HEK293 (cell line): ENCODE data around the gene KRT76.

ENCODE experiments used
- CTCF ChIA-PET: fragments of 350-600 bp; formaldehyde crosslinking; extraction: SDS; loops from one replicate; lab custom pipeline; 2021; ENCODE audit warnings: antibody characterized with exemption; lab: Yijun Ruan, JAX
- POLR2A ChIA-PET: fragments of 300-600 bp; formaldehyde crosslinking; extraction: SDS; loops from one replicate; lab custom pipeline; 2020; ENCODE audit warnings: antibody characterized with exemption, inconsistent platforms; lab: Yijun Ruan, JAX
- H3K27ac ChIP-seq: fragments of 200-500 bp; sonication (Bioruptor generic); 2 replicates; pipeline ENCODE4 v1.5.1; 2014; ENCODE audit warnings: low read depth, low read length, control low read depth, inconsistent platforms; ENCODE audit errors: extremely low read depth
- H3K36me3 ChIP-seq, 2 experiments: fragments of 200-500 bp in 1 of 2; sonication (Bioruptor generic) in 1 of 2; 1 replicate in 1 of 2; 2 replicates in 1 of 2; pipeline ENCODE4 v1.5.1; 2014 to 2017; ENCODE audit warnings: inconsistent platforms in 2 of 2, low read length in 2 of 2; ENCODE audit not compliant: control insufficient read depth in 2 of 2, insufficient read depth in 1 of 2
- H3K4me1 ChIP-seq: fragments of 200-500 bp; sonication (Bioruptor generic); 2 replicates; pipeline ENCODE4 v1.5.1; 2014; ENCODE audit warnings: mild to moderate bottlenecking, low read length, inconsistent platforms; ENCODE audit not compliant: control insufficient read depth, insufficient read depth
- H3K4me3 ChIP-seq: 2 replicates; pipeline ENCODE4 v1.5.1; 2011; ENCODE audit warnings: low read depth, mild to moderate bottlenecking, control low read depth, low read length, moderate library complexity
- H3K9me3 ChIP-seq: fragments of 200-500 bp; sonication (Bioruptor generic); 2 replicates; pipeline ENCODE4 v1.5.1; 2014; ENCODE audit warnings: low read depth, low read length, inconsistent platforms; ENCODE audit not compliant: control insufficient read depth, insufficient read depth
- FEZF1 ChIP-seq: fragments of 450-650 bp; formaldehyde crosslinking; IDR thresholded peaks from 2 replicates; pipeline ENCODE4 v1.5.1; 2016; ENCODE audit warnings: missing biosample characterization, missing genetic modification characterization
- GLI2 ChIP-seq: fragments of 450-650 bp; formaldehyde crosslinking; IDR thresholded peaks from 2 replicates; pipeline ENCODE4; 2017; ENCODE audit warnings: missing biosample characterization, missing genetic modification characterization, low read depth, borderline replicate concordance
- HOXD13 ChIP-seq: sonication (generic); formaldehyde crosslinking; IDR thresholded peaks from 2 replicates; pipeline ENCODE4 v1.8.0; 2022; ENCODE audit warnings: missing genetic modification reagents, borderline replicate concordance
- IKZF3 ChIP-seq: fragments of 450-650 bp; IDR thresholded peaks from 2 replicates; pipeline ENCODE4 v1.5.0; 2018; ENCODE audit warnings: missing biosample characterization, mild to moderate bottlenecking, missing genetic modification characterization, moderate library complexity
- ZBTB10 ChIP-seq: fragments of 450-650 bp; formaldehyde crosslinking; IDR thresholded peaks from 2 replicates; pipeline ENCODE4 v1.5.1; 2016; ENCODE audit warnings: missing biosample characterization, missing genetic modification characterization
- ZIC2 ChIP-seq: fragments of 450-650 bp; formaldehyde crosslinking; IDR thresholded peaks from 2 replicates; pipeline ENCODE4 v1.5.1; 2016; ENCODE audit warnings: missing biosample characterization, missing genetic modification characterization
- ZNF114 ChIP-seq: fragments of 450-650 bp; formaldehyde crosslinking; IDR thresholded peaks from 2 replicates; pipeline ENCODE4 v1.5.0; 2017; ENCODE audit warnings: missing biosample characterization, missing genetic modification characterization
- ZNF202 ChIP-seq: fragments of 450-650 bp; formaldehyde crosslinking; IDR thresholded peaks from 2 replicates; pipeline ENCODE4 v1.5.1; 2016; ENCODE audit warnings: missing biosample characterization, missing genetic modification characterization, borderline replicate concordance
- ZNF24 ChIP-seq: fragments of 450-650 bp; formaldehyde crosslinking; IDR thresholded peaks from 2 replicates; pipeline ENCODE4 v1.5.1; 2016; ENCODE audit warnings: missing biosample characterization, missing genetic modification characterization
- ZNF248 ChIP-seq: fragments of 450-650 bp; formaldehyde crosslinking; IDR thresholded peaks from 2 replicates; pipeline ENCODE4 v1.5.1; 2017; ENCODE audit warnings: missing biosample characterization, missing genetic modification characterization
- ZNF266 ChIP-seq: fragments of 450-650 bp; formaldehyde crosslinking; IDR thresholded peaks from 2 replicates; pipeline ENCODE4 v1.5.1; 2016; ENCODE audit warnings: missing biosample characterization, missing genetic modification characterization, low read depth
- ZNF37A ChIP-seq: fragments of 450-650 bp; IDR thresholded peaks from 2 replicates; pipeline ENCODE4 v1.5.1; 2018; ENCODE audit warnings: missing biosample characterization, missing genetic modification characterization
- ZNF416 ChIP-seq: fragments of 450-650 bp; formaldehyde crosslinking; IDR thresholded peaks from 2 replicates; pipeline ENCODE4 v1.5.1; 2016; ENCODE audit warnings: missing biosample characterization, missing genetic modification characterization
- ZNF596 ChIP-seq: fragments of 450-650 bp; IDR thresholded peaks from 2 replicates; pipeline ENCODE4 v1.5.0; 2018; ENCODE audit warnings: missing biosample characterization, mild to moderate bottlenecking, missing genetic modification characterization, moderate library complexity
- ZNF664 ChIP-seq: fragments of 450-650 bp; formaldehyde crosslinking; IDR thresholded peaks from 2 replicates; pipeline ENCODE4 v1.5.1; 2016; ENCODE audit warnings: missing biosample characterization, missing genetic modification characterization
- ZNF677 ChIP-seq: fragments of 450-650 bp; IDR thresholded peaks from 2 replicates; pipeline ENCODE4 v1.5.0; 2018; ENCODE audit warnings: missing biosample characterization, mild to moderate bottlenecking, missing genetic modification characterization, moderate library complexity
- ZNF701 ChIP-seq: fragments of 450-650 bp; formaldehyde crosslinking; IDR thresholded peaks from 2 replicates; pipeline ENCODE4 v1.5.1; 2016; ENCODE audit warnings: missing biosample characterization, missing genetic modification characterization
- ZNF837 ChIP-seq: fragments of 450-650 bp; formaldehyde crosslinking; IDR thresholded peaks from 2 replicates; pipeline ENCODE4 v1.5.1; 2016; ENCODE audit warnings: missing biosample characterization, missing genetic modification characterization
- ZNF843 ChIP-seq: fragments of 450-650 bp; formaldehyde crosslinking; IDR thresholded peaks from 2 replicates; pipeline ENCODE4 v1.5.1; 2016; ENCODE audit warnings: missing biosample characterization, missing genetic modification characterization
- TF ChIP-seq, protein P1 (sequence below): fragments of 450-650 bp; formaldehyde crosslinking; IDR thresholded peaks from 2 replicates; pipeline ENCODE4 v1.5.1; 2016; ENCODE audit warnings: missing biosample characterization, missing genetic modification characterization
- TF ChIP-seq, protein P2 (sequence below): fragments of 450-650 bp; formaldehyde crosslinking; IDR thresholded peaks from 2 replicates; pipeline ENCODE4 v1.5.1; 2016; ENCODE audit warnings: missing biosample characterization, missing genetic modification characterization
- TF ChIP-seq, protein P3 (sequence below): fragments of 450-650 bp; formaldehyde crosslinking; IDR thresholded peaks from 2 replicates; pipeline ENCODE4 v1.5.1; 2017; ENCODE audit warnings: missing biosample characterization, mild to moderate bottlenecking, missing genetic modification characterization, moderate library complexity
- TF ChIP-seq, protein P4 (sequence below): fragments of 450-650 bp; IDR thresholded peaks from 2 replicates; pipeline ENCODE4 v1.5.1; 2018; ENCODE audit warnings: missing biosample characterization, mild to moderate bottlenecking, missing genetic modification characterization

The KRT76 gene

GRCh38 chr12:52824741-52825410 lies 47.7 kb upstream of the KRT76 start:
- Histone ChIP-seq H3K4me3 (no peak overlapping the region), H3K9me3 (no peaks in the 10 kb centered on the region), H3K36me3 (no peaks in the 10 kb centered on the region), H3K27ac (no peak overlapping the region), H3K4me1 (no peaks in the 10 kb centered on the region)
- CTCF ChIA-PET, result no interaction called here
- TF ChIP-seq ZNF266 (no peak), ZNF114 (tag by site-specific recombination) (no peak), ZNF677 (tag by site-specific recombination) (no peak), ZNF248 (tag by site-specific recombination) (no peak), ZNF596 (tag by site-specific recombination) (no peak), ZNF837 (no peak), GLI2 (tag by site-specific recombination) (no peak), ZNF701 (no peak), ZNF202 (tag by site-specific recombination) (no peak), IKZF3 (tag by site-specific recombination) (no peak), ZNF37A (tag by site-specific recombination) (no peak), FEZF1 (tag by site-specific recombination) (no peak)
- TF ChIP-seq, protein P1, sequence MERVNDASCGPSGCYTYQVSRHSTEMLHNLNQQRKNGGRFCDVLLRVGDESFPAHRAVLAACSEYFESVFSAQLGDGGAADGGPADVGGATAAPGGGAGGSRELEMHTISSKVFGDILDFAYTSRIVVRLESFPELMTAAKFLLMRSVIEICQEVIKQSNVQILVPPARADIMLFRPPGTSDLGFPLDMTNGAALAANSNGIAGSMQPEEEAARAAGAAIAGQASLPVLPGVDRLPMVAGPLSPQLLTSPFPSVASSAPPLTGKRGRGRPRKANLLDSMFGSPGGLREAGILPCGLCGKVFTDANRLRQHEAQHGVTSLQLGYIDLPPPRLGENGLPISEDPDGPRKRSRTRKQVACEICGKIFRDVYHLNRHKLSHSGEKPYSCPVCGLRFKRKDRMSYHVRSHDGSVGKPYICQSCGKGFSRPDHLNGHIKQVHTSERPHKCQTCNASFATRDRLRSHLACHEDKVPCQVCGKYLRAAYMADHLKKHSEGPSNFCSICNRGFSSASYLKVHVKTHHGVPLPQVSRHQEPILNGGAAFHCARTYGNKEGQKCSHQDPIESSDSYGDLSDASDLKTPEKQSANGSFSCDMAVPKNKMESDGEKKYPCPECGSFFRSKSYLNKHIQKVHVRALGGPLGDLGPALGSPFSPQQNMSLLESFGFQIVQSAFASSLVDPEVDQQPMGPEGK (tag by site-specific recombination), result no peak
- TF ChIP-seq, protein P2, sequence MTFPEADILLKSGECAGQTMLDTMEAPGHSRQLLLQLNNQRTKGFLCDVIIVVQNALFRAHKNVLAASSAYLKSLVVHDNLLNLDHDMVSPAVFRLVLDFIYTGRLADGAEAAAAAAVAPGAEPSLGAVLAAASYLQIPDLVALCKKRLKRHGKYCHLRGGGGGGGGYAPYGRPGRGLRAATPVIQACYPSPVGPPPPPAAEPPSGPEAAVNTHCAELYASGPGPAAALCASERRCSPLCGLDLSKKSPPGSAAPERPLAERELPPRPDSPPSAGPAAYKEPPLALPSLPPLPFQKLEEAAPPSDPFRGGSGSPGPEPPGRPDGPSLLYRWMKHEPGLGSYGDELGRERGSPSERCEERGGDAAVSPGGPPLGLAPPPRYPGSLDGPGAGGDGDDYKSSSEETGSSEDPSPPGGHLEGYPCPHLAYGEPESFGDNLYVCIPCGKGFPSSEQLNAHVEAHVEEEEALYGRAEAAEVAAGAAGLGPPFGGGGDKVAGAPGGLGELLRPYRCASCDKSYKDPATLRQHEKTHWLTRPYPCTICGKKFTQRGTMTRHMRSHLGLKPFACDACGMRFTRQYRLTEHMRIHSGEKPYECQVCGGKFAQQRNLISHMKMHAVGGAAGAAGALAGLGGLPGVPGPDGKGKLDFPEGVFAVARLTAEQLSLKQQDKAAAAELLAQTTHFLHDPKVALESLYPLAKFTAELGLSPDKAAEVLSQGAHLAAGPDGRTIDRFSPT (tag by site-specific recombination), result no peak
- TF ChIP-seq, protein P3, sequence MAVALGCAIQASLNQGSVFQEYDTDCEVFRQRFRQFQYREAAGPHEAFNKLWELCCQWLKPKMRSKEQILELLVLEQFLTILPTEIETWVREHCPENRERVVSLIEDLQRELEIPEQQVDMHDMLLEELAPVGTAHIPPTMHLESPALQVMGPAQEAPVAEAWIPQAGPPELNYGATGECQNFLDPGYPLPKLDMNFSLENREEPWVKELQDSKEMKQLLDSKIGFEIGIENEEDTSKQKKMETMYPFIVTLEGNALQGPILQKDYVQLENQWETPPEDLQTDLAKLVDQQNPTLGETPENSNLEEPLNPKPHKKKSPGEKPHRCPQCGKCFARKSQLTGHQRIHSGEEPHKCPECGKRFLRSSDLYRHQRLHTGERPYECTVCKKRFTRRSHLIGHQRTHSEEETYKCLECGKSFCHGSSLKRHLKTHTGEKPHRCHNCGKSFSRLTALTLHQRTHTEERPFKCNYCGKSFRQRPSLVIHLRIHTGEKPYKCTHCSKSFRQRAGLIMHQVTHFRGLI (tag by site-specific recombination), result no peak
- POLR2A ChIA-PET, result no interaction called here

GRCh38 chr12:52823761-52824450 lies 46.8 kb upstream of the KRT76 start:
- ChIA-PET POLR2A (no interaction called here), CTCF (no interaction called here)
- TF ChIP-seq ZNF843 (tag by site-specific recombination) (no peak), ZNF416 (tag by site-specific recombination) (no peak), ZNF114 (tag by site-specific recombination) (no peak), HOXD13 (CRISPR knock-in tag) (no peak), ZBTB10 (tag by site-specific recombination) (no peak), ZNF664 (tag by site-specific recombination) (no peak), ZIC2 (tag by site-specific recombination) (no peak), ZNF24 (no peak)
- TF ChIP-seq, protein P4, sequence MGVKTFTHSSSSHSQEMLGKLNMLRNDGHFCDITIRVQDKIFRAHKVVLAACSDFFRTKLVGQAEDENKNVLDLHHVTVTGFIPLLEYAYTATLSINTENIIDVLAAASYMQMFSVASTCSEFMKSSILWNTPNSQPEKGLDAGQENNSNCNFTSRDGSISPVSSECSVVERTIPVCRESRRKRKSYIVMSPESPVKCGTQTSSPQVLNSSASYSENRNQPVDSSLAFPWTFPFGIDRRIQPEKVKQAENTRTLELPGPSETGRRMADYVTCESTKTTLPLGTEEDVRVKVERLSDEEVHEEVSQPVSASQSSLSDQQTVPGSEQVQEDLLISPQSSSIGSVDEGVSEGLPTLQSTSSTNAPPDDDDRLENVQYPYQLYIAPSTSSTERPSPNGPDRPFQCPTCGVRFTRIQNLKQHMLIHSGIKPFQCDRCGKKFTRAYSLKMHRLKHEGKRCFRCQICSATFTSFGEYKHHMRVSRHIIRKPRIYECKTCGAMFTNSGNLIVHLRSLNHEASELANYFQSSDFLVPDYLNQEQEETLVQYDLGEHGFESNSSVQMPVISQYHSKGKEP (tag by site-specific recombination), result no peak
- Histone ChIP-seq H3K9me3 (no peaks in the 10 kb centered on the region), H3K36me3 (no peaks in the 10 kb centered on the region), H3K4me1 (no peaks in the 10 kb centered on the region), H3K27ac (no peak overlapping the region), H3K4me3 (no peak overlapping the region)
